Urothelium cell line (cell line): Measurements from ENCODE around the gene HS2ST1.

Experiments
- DNase-seq: peaks from one replicate; pipeline ENCODE4 v3.0.0; 2011; ENCODE audit warnings: low spot score, mixed read lengths
- FAIRE-seq: peaks from 2 replicates; lab custom pipeline; 2011; peaks lifted over from hg19 to GRCh38; lab: Jason Lieb, UNC

HS2ST1 gene

GRCh38 chr1:87131809-87132283, 217.4 kb downstream of the HS2ST1 start:
- FAIRE-seq = peak; percentile 92
- DNase-seq = peak; percentile 88

DNA sequence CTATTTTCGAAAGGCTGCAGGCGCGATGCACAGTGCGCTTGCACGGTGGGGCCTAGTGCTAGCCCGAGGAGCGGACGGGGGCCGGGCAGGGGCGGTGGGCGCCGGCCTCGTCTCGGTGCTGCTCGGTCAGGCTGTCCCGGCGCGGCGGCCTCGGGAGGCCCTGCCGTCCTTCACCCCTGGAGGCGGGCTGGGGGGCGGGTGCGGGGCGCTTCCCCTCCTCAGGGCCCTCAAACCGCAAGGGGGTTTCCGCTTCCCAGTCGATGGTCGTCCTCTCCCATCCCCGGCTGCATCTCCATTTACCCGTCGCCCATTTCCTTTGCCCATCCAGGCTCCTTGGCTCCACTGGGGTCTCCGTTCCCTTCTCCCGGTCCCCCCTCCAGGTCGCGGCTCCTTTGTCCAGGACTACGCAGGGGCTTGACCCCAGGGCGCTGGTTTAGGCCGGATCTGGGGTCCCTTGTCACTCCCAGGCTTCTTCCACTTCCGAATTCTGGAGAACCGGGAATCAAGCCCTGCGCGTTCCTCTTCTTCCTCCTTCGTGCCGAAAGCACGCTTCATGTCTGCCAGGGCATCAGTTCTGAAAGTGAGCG, 217.9 kb downstream of the HS2ST1 start:
- no peak for FAIRE-seq
- DNase-seq = no peak

- no peak for FAIRE-seq
- DNase-seq = no peak
Observed at GRCh38 chr1:87134061-87134460, 219.6 kb downstream of the HS2ST1 start.

DNA sequence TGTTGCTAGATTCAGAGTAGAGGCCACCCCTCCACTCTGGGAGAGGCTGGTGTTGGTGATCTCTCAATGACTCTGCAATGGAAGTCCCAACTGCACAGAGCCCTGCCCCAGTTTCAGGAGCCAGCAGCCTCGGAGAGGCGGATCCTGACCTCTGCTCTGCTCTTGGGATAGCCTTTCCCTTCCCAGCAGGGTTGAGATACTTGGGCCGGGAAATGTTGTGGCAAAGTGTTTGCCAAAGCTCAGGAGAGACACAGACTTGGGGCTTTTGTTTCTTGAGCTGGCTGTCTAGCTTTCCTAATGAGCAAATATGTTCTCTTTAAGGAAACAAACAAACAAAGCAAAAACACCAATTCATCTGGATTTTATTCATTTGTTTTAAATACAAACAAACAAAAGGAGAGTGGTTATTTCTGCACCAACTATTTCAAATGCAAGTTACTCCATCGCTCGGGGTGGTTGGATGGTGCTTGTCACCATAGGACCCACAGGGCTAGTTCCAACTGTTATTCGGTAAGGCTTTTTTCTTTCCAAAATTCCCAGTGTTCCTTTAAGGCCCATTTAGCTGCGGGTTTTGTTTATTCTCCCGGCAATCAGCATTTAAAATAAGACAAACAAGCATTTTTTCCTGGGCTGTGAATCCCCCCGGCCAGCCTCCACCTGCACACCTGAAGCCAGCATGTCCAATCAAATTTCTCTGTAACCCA, 220.3 kb downstream of the HS2ST1 start:
- FAIRE-seq (no peak), DNase-seq (no peak)

DNA sequence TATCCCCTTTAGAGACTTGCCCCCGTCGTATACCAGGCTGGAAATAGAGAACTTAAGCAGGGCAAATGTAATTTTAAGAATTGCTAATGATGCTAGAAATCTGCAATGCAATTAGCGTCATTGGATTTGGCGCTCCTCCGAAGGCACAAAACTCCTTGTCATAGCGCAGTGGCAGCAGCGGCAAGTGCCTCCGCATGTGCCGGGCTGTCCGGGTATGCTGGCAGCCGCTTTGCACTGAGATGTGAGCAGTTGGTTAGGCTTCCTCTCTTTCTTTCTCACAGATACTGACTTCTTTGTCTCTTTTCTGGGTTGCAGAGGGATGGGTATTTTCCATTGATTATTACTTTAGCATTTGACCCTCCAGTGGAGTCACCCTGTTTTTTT, 220.9 kb downstream of the HS2ST1 start:
- FAIRE-seq = no peak

GRCh38 chr1:87136607-87137341, 222.3 kb downstream of the HS2ST1 start:
- FAIRE-seq = no peak
- DNase-seq = no peak

More for the DNA sequence above, 220.9 kb downstream of the HS2ST1 start:
- DNase-seq = no peak

DNA sequence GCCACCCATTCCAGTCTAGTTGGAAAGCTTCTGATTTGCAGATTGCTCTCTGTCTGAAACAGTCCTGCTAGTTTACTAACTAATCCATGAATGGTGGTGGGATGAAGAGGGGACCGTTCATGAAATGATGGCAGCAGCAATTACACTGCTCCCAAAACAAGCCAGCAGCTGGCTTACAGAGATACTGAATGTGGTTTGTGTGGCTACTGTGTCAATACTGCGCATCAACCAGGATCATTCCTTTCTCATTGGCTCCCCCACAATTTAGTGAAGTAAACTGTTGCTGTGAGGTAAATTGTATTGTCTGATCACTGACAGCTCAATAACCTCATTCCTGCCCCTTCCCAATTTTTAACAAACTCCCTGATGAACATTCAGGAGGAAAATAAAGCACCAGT, 222.9 kb downstream of the HS2ST1 start:
- FAIRE-seq = no peak
- DNase-seq = no peak

GRCh38 chr1:87140831-87141540, 226.6 kb downstream of the HS2ST1 start:
- FAIRE-seq (no peak), DNase-seq (peak; percentile 64)

GRCh38 chr1:87141556-87141955, 227.1 kb downstream of the HS2ST1 start:
- no peak for DNase-seq
- FAIRE-seq = no peak

- DNase-seq (no peak), FAIRE-seq (peak; percentile 20)
Observed at GRCh38 chr1:87143413-87144135, 229.1 kb downstream of the HS2ST1 start.

DNA sequence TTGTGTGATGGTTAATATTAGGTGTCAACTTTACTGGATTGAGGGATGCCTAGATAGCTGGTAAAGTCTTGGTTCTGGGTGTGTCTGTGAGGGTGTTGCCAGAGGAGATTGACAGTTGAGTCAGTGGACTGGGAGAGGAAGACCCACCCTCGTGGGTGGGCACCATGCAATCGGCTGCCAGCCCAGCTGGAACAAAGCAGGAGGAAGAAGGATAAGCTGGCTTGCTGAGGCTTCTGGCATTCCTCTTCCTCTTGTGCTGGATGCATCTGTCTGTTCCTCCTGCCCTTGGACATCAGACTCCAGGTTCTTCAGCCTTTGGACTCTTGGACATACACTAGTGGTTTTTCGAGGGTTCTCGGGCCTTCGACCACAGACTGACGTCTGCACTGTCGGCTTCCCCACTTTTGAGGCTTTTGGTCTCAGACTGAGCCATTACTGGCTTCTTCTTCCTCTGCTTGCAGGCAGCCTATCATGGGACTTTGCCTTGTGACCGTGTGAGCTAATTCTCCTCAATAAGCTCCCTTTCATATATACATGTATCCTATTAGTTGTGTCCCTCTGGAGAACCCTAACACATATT, 230.0 kb downstream of the HS2ST1 start:
- FAIRE-seq = no peak
- no peak for DNase-seq

GRCh38 chr1:87144981-87145380, 230.5 kb downstream of the HS2ST1 start:
- DNase-seq = no peak
- FAIRE-seq = no peak

DNA sequence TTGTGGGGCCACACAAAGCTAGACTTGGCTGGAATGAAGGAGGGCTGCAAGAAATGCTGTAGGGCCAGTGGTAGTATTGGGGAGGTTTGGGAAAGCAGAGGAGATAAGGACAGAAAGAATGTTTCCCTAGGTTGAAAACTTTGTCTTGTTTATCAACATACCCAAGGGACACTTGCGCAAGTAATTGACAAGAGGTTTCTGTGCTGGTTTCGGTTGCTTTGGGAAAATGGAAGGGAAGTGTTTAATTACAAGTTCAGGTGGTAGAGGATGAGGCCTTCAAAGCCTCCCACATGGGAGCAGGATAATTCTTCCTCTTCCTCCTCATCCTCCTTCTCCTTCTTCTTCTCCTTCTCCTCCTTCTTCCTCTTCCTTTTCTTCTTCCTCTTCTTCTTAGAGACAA, 232.1 kb downstream of the HS2ST1 start:
- FAIRE-seq (no peak), DNase-seq (no peak)

- no peak for DNase-seq
- FAIRE-seq = no peak
Observed at GRCh38 chr1:87146986-87147385, 232.6 kb downstream of the HS2ST1 start.

GRCh38 chr1:87147851-87148250, 233.4 kb downstream of the HS2ST1 start:
- FAIRE-seq (no peak), DNase-seq (no peak)

GRCh38 chr1:87148661-87149060, 234.2 kb downstream of the HS2ST1 start:
- FAIRE-seq (no peak), DNase-seq (no peak)

GRCh38 chr1:87149241-87150041, 235.0 kb downstream of the HS2ST1 start:
- FAIRE-seq = no peak
- DNase-seq = no peak

DNA sequence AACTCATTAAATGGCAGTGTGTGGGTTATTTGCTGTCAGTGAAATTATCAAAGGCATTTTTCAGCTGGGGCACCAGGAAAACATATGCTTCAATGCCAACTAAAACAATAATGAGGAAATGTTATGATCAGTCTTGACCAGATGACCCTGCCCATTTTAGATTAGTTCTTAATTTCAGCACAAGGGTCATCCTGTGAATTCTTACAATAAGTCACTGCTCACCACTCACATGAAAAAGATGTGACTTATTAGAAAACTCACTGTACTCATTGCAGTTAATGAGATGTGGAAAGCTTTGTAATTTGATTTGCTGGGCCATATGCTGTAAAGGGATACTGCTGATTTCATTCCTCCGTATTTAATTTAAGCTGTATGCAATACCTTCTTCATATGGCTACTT, 235.7 kb downstream of the HS2ST1 start:
- FAIRE-seq (no peak), DNase-seq (no peak)
